Body of pancreas (tissue), 4 donors: ENCODE results near the gene NEDD4L. TPM values are rescaled to one million over a fixed set of nuclear protein-coding genes. Genes with fewer than 3 reads are reported as not detected.

Experiments used
- ATAC-seq: fragments of 150-250 bp; one replicate; pipeline ENCODE4 v1.9.1; 2016
- DNase-seq, 4 donors: peaks; one replicate each; pipeline ENCODE4 v3.0.0-alpha.2; 2019
- H3K27ac ChIP-seq, 4 donors: fragments of 200-600 bp; sonication (generic); 1 replicate in 3 of 4; 2 replicates in 1 of 4; pipeline versions ENCODE4 v1.5.1 to v1.6.1; 2016 to 2019; ENCODE audit warnings: mild to moderate bottlenecking in 1 of 4, mixed read lengths in 1 of 4, moderate library complexity in 1 of 4
- H3K27me3 ChIP-seq, 2 donors: fragments of 200-600 bp; sonication (generic); one replicate each; pipeline ENCODE4 v1.6.0; 2016; ENCODE audit warnings: mild to moderate bottlenecking in 1 of 2
- H3K36me3 ChIP-seq, 2 donors: fragments of 200-600 bp; sonication (generic); replicated peaks in 1 of 2; 2 replicates each; pipeline ENCODE4 v1.5.1; 2016; ENCODE audit warnings: low read depth in 2 of 2; ENCODE audit not compliant: insufficient read depth in 1 of 2
- H3K4me1 ChIP-seq: fragments of 200-600 bp; sonication (generic); one replicate; pipeline ENCODE4 v1.6.0; 2016
- H3K4me3 ChIP-seq, 2 donors: fragments of 200-600 bp; sonication (generic); 1 replicate in 1 of 2; 2 replicates in 1 of 2; pipeline ENCODE4 v1.5.1; 2016 to 2019
- H3K9me3 ChIP-seq, 3 donors: fragments of 200-600 bp; sonication (generic); 1 replicate in 2 of 3; 2 replicates in 1 of 3; pipeline ENCODE4 v1.5.1; 2016
- CTCF ChIP-seq, 7 experiments: fragments of 450-650 bp in 4 of 7; fragments of 200-600 bp in 3 of 7; sonication (generic) in 3 of 7; IDR thresholded peaks; one replicate each; pipeline ENCODE4 v1.5.1; 2016 to 2019; ENCODE audit warnings: antibody characterized with exemption in 7 of 7
- POLR2A ChIP-seq, 3 donors: fragments of 450-650 bp; IDR thresholded peaks; one replicate each; pipeline ENCODE4 v1.6.1; 2016; ENCODE audit warnings: antibody characterized with exemption in 3 of 3, mild to moderate bottlenecking in 2 of 3
- WGBS, 2 donors: methylation state at CpG; one replicate each; pipeline ENCODE4 v1.1.5; 2017; 5-methylcytosine and 5-hydroxymethylcytosine counted together
- intact Hi-C: fragments of 100-400 bp; cut with DNase I; formaldehyde crosslinking; loops from one replicate; pipeline ENCODE4 v1.15.1; 2023
- total RNA-seq, 2 donors: library from RNA; depleted of rRNA; stranded (reverse); fragments of >200 nt; gene quantifications; one replicate each; pipeline ENCODE4 v1.1.0, GENCODE V29; 2016

NEDD4L gene
- total RNA-seq, 2 donors from 2014 or later: 105 to 108 TPM

GRCh38 chr18:58194028-58194427 is 150.0 kb downstream of the NEDD4L start:
- H3K4me1 ChIP-seq: peaks cover 45% of the 10 kb centered on the region
- no peaks in the 10 kb centered on the region for H3K27me3 ChIP-seq
- intact Hi-C loops: no loop called here
- no peaks in the 10 kb centered on the region for H3K36me3 ChIP-seq
- H3K27ac ChIP-seq: peak overlapping the region in 3 of 4 donors; percentile 44 to 71 (median 71)
- no peak overlapping the region for H3K4me3 ChIP-seq
- DNase-seq: peak; percentile 51 to 65 (median 55)
- no peaks in the 10 kb centered on the region for H3K9me3 ChIP-seq
- WGBS, 2 donors: 32 to 33% methylated on average over 8 of the region's 8 CpGs
- peak; percentile 69 for ATAC-seq
- TF ChIP-seq POLR2A (IDR thresholded peaks at IDR 0.05) (no peak), CTCF (IDR thresholded peaks at IDR 0.05) (peak in 6 of 7 experiments; percentile 8 to 54 (median 48))

DNA sequence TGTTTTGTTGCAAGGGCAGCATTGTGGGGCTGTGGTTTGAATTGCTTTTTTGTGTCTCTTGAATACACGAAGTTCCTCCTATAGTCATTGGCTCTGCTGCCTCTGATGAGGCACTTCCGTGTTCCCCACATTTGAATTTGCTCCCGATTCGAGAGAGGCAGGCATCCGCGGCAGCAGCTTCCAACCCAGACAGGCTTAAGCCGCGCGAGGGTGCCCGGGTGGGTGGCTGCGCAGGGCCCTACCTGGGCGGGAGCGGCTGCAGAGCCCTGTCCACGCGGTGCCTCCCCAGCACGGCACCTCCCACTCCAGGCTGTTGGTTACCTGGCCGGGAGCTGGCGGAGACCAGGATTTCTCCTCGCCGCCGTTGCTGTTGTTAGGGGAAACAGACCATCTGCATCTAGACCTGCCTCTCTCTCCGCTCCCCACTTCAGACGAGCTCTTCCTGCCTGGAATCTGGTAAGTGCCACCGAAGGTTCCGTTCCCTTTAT is 151.3 kb downstream of the NEDD4L start:
- H3K27me3 ChIP-seq: no peaks in the 10 kb centered on the region
- ATAC-seq (peak; percentile 84), DNase-seq (peak; percentile 61 to 78 (median 73))
- no peak overlapping the region for H3K4me3 ChIP-seq
- H3K4me1 ChIP-seq: peaks cover 45% of the 10 kb centered on the region
- peak in 1 of 3 donors; percentile 32 for TF ChIP-seq POLR2A (IDR thresholded peaks at IDR 0.05)
- TF ChIP-seq CTCF (IDR thresholded peaks at IDR 0.05): no peak
- H3K9me3 ChIP-seq: no peaks in the 10 kb centered on the region
- intact Hi-C loops: no loop called here
- H3K27ac ChIP-seq: peak overlapping the region in 3 of 4 donors; percentile 44 to 71 (median 71)
- 1 to 5% methylated on average over 25 of the region's 25 CpGs for WGBS, 2 donors
- no peaks in the 10 kb centered on the region for H3K36me3 ChIP-seq

DNA sequence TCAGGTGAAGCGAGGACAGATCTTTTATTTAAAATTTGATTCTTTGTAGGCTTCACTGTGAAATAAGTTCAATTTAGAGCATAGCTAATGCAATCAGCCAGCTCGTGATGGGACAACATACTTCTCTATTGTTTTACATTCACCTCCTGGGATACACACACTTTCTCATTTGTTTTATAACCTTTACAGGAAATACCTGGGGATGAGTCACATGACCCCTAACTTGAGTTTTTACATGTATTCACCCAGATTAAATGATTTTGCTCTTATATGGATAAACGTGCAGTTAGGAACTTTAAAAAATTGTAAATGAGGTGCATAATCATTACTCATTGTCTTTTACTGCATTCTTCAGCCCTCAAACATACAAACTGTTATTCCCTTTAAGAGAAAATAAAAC is 152.1 kb downstream of the NEDD4L start:
- peaks cover 45% of the 10 kb centered on the region for H3K4me1 ChIP-seq
- no peak for ATAC-seq

GRCh38 chr18:58196881-58197872 is 153.2 kb downstream of the NEDD4L start:
- intact Hi-C loops: no loop called here
- Histone ChIP-seq H3K4me3 (no peak overlapping the region), H3K4me1 (peaks cover 45% of the 10 kb centered on the region), H3K36me3 (no peaks in the 10 kb centered on the region), H3K27ac (peak overlapping the region in 2 of 4 donors; percentile 9 to 24), H3K9me3 (no peaks in the 10 kb centered on the region), H3K27me3 (no peaks in the 10 kb centered on the region)
- 62 to 75% methylated on average over 17 to 19 of the region's 19 CpGs for WGBS, 2 donors
- DNase-seq (no peak), ATAC-seq (no peak)
- TF ChIP-seq POLR2A (IDR thresholded peaks at IDR 0.05) (no peak), CTCF (IDR thresholded peaks at IDR 0.05) (no peak)

More for the DNA sequence above, 152.1 kb downstream of the NEDD4L start:
- TF ChIP-seq CTCF (IDR thresholded peaks at IDR 0.05): no peak
- TF ChIP-seq POLR2A (IDR thresholded peaks at IDR 0.05): no peak
- intact Hi-C loops: no loop called here
- Histone ChIP-seq H3K4me3 (no peak overlapping the region), H3K27ac (peak overlapping the region in 1 of 4 donors; percentile 71), H3K9me3 (no peaks in the 10 kb centered on the region), H3K36me3 (no peaks in the 10 kb centered on the region), H3K27me3 (no peaks in the 10 kb centered on the region)
- 59 to 64% methylated on average over 3 of the region's 3 CpGs for WGBS, 2 donors
- no peak for DNase-seq
